Activated CD8-positive, alpha-beta memory T cell treated with anti-CD3 and anti-CD28 coated beads for 36 hours (primary cell): ENCODE measurements around the gene ADAMTS7. TPM values are rescaled to one million over a fixed set of nuclear protein-coding genes. Genes with fewer than 3 reads are reported as not detected.
"Not testable (repeated sequence)": the region's sequence is repeated elsewhere in the genome, so short reads cannot be mapped to it uniquely, and the experiment has no call there.

Source experiments
- CTCF ChIA-PET: fragments of 350-600 bp; sonication (Branson Sonifier 250); formaldehyde crosslinking; loops from one replicate; lab custom pipeline; 2021; ENCODE audit warnings: antibody characterized with exemption; lab: Charles Lee
- POLR2A ChIA-PET: fragments of 350-600 bp; sonication (Branson Sonifier 250); formaldehyde crosslinking; loops from one replicate; lab custom pipeline; 2021; ENCODE audit warnings: antibody characterized with exemption; lab: Charles Lee
- total RNA-seq, 2 experiments: library from RNA; stranded (reverse); gene quantifications; one replicate each; pipeline ENCODE4 v1.2.3, GENCODE V29; 2021

Gene ADAMTS7
- total RNA-seq, 2 experiments from 2014 or later, result 0.23 to 0.48 TPM

DNA sequence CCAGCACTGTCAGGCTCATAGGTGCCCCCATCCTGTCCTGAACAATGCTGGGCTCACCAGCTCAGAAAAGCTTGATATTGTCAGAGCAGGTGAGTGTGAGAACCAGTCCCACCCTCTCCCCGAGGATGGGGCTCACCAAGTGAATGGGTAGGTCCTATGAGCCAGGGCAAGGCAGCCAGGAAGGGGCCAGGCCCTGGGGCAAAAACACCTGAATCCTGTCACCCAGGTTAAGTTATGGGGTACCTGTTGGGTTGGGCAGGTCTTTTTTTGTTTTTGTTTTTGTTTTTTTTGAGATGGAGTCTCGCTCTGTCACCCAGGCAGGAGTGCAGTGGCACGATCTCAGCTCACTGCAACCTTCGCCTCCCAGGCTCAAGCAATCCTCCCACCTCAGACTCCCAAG, 16.8 kb downstream of the ADAMTS7 start:
- CTCF ChIA-PET, POLR2A ChIA-PET: not testable (repeated sequence)

DNA sequence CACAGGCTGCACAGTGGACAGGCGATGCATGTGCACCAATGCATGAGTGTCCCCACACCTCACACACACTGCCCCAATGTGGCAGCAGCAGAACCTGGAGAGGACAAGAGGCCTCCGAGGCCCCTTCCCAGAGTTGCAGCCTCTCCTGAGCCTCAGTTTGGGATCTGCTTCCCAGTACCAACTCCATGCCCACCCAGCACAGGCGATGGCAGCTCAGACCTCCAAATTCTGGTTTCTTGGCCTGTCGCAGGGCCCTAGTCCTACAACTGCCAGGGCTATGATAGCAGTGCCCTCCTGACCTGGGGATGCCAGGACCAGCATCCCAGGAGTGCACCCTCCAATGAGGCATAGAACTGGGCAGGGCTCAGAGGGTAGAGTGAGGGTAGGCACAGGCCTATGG, 19.9 kb downstream of the ADAMTS7 start:
- CTCF ChIA-PET, result no interaction called here
- POLR2A ChIA-PET, result no interaction called here

DNA sequence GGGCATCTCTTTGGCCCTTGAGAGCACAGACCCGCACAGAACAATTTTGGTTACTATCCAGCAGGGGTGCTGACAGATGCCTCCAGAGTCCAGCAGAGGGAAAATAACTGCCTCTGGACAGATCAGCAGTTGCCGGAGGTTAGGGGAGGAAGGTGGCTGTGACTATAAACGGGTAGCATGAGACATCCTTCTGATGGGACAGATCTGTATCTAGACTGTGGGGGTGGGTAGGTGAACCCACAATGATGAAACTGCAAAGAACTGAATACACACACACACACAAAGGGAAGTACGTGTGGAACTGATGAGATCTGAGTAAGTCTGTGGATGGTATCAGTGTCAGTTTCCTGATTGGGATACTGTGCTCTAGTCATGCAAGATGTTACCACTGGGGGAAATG, 21.2 kb downstream of the ADAMTS7 start:
- ChIA-PET POLR2A (no interaction called here), CTCF (no interaction called here)

DNA sequence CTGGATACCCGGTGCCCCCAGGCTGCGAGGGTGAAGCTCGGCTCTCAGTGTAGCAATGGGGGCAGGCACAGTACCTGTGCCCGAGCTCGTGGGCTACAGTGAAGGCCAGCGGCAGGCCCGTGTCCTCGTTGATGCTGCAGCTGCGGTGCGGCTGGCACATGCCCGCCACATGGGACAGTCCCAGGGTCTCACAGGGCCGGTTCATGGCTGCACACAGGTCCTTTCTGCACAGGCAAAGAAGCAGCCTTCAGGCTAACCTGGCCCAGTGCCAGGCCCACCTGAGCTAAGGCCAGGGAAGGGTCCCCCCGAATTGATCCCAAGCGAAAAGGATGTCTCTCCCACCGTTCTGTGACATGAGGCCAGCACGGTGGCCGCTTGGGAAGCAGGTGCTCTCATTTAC, 21.6 kb downstream of the ADAMTS7 start:
- ChIA-PET CTCF (no interaction called here), POLR2A (no interaction called here)

GRCh38 chr15:78788016-78788660, 23.1 kb downstream of the ADAMTS7 start:
- ChIA-PET CTCF (no interaction called here), POLR2A (no interaction called here)

GRCh38 chr15:78782402-78782801, 28.9 kb downstream of the ADAMTS7 start:
- CTCF ChIA-PET, POLR2A ChIA-PET: not testable (repeated sequence)

DNA sequence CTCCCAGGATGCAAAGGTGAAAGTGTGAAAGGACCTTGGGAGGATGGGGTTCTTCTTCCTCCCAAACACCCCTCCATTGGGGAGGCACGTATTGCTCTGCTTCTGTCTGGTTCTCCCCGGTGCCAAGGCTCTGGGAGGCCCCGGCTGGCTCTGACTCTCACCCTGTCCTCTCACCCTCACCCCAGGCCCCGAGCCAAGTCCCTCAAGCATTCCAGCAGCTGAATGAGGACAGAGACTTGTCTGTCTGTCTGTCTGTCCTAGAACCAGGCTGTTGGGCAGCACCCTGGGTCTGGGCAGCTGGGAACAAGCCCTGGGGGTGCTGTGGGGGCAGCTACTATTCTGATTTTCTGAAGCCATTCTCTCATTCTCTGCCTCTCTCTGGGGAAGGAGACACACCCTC, 29.9 kb downstream of the ADAMTS7 start:
- CTCF ChIA-PET, POLR2A ChIA-PET: not testable (repeated sequence)

- CTCF ChIA-PET, POLR2A ChIA-PET: not testable (repeated sequence)
Measured at GRCh38 chr15:78779975-78780374, 31.3 kb downstream of the ADAMTS7 start.

DNA sequence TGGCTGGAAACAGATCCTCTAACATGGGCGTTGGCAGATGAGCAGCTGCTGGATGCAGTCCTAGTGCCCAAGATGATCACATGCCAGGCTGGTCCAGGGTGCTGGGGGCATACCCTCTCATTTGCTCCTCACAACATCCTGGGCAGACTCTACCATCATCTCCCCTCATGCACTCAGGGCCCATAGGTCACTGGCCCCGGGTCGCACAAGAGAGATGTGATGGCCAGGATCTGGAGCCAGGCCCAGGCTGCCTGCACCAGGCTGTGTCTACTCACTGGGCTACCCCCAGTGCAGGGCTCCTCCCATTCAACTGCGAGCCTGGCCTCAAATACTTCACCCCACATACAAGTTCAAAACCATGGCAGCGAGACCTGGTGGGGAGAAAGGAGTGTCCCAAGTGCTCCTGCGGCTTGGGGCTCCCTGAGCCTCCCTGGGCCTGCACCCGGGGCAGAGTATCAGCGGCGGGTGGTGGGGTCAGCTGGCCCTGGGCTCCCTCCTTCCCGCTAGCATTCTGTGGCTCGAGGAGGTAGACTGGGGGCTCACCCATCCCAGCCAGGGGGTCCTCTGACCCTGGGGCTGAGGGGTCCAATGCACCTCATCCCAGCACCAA, 32.0 kb downstream of the ADAMTS7 start:
- POLR2A ChIA-PET, CTCF ChIA-PET: not testable (repeated sequence)

- POLR2A ChIA-PET, result no interaction called here
- CTCF ChIA-PET, result no interaction called here
Measured at GRCh38 chr15:78778422-78778821, 32.8 kb downstream of the ADAMTS7 start.

DNA sequence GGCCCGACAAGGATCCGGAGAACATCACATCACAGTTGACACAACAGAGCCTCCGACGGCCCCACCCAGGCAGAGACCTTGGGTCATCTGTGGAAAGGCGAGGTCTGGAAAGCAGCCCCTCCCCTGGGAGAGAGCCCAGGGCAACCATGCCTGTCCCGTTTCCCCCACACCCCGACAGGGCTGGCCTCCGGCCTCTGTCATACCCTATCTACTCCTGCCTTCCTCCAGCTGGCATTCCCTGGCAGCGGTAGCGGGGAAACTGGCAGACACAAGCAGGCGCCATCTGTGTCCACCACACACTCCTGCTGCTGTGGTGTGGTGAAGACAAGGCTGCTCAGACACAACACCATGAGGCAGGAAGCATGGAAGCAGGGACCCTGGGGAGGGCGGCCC, 33.3 kb downstream of the ADAMTS7 start:
- POLR2A ChIA-PET, CTCF ChIA-PET: not testable (repeated sequence)

GRCh38 chr15:78777290-78777952, 33.8 kb downstream of the ADAMTS7 start:
- CTCF ChIA-PET, POLR2A ChIA-PET: not testable (repeated sequence)

- CTCF ChIA-PET, POLR2A ChIA-PET: not testable (repeated sequence)
Measured at GRCh38 chr15:78776046-78776925, 35.0 kb downstream of the ADAMTS7 start.

- ChIA-PET CTCF (interaction anchor here (1.1 kb wide), 1 partner anchor 17 kb away, joined by 3 read pairs; no protein-coding TSS in a partner anchor), POLR2A (no interaction called here)
Measured at GRCh38 chr15:78775472-78775871, 35.8 kb downstream of the ADAMTS7 start.

GRCh38 chr15:78774451-78774990, 36.7 kb downstream of the ADAMTS7 start:
- POLR2A ChIA-PET, result not testable (repeated sequence)
- CTCF ChIA-PET, result interaction anchor here (1.1 kb wide), 1 partner anchor 18 kb away, joined by 3 read pairs; no protein-coding TSS in a partner anchor

GRCh38 chr15:78773765-78774450, 37.4 kb downstream of the ADAMTS7 start:
- POLR2A ChIA-PET, CTCF ChIA-PET: not testable (repeated sequence)

DNA sequence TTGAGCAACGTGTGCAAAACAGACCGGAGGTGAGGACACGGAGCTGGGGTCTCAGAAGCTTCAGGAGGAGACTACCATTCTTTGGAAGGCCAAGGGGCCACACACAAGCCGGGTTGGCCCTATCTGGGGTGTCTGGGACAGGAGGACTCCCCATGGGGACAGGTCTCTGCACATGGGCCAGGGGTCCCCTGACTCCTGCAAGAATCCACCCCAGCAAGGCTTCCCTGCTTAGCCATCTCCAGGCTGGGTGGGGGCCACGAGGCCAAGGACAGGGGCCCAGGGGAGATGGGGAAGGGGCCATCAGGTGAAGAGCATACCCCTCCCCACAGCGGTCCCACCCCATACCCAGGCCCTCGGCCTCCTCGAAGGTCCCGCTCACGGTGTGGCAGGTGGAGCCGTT, 38.5 kb downstream of the ADAMTS7 start:
- POLR2A ChIA-PET, result no interaction called here
- CTCF ChIA-PET, result no interaction called here

DNA sequence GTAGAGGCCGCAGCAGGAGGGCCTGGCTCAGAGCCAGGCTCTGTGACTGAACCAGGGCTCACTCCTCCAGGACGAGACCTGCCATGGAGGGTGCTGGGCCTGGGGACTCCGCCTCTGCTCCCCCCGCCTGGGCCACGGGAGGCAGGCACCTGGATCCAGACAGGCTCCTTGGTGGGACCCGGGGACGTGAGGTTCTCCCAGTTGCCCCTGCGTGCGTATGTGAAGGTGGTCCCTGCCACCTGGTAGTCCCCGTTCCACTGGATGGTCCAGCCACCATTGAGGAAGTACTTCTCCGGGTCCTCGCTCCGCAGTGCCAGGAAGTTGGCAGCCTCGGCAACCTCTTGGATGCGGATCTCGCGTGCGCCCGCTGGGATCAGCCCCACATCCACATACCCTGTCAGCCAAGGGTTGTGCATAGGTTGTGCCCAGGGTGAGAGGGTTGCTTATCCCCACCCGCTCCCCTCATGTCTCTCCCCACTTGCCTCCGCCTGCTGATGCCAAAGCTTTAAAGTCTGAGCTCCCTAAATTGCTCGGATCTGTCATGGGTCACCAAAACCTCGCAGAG, 39.7 kb downstream of the ADAMTS7 start:
- POLR2A ChIA-PET, CTCF ChIA-PET: not testable (repeated sequence)

DNA sequence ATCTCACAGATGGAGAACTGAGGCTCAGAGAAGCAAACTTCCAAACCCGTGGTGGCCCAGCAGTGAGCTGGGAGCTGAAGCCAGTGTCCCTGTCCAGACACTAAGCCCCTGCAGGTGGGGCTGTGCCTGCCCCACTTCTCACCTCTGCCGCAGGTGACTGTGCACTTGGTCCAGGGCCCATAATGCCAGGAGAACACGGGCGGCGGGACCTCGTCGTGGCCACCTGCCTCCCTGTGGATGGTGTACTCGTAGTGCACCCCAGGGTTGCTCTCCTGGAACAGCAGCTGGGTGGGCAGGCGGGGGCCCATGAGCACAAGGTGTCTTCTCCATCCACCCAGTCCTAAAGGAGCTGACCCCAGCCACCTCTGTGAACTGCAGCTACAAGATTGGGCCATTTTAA, 40.2 kb downstream of the ADAMTS7 start:
- POLR2A ChIA-PET, CTCF ChIA-PET: not testable (repeated sequence)
